Measurements from ENCODE around the gene BCAS3.

- TF ChIP-seq CTCF (IDR thresholded peaks at IDR 0.05; ENCODE audit: low read depth, low read length, poor library complexity, severe bottlenecking): no peak
- no peak for TF ChIP-seq EZH2phosphoT487 (IDR thresholded peaks at IDR 0.05; ENCODE audit: borderline replicate concordance, low read length)
Observed at GRCh38 chr17:61247439-61247838, 569.8 kb downstream of the BCAS3 start.

Measured in DOHH2 (cell line).